ENCODE data around the gene XPR1.

GRCh38 chr1:180612632-180613031 is 19.2 kb upstream of the XPR1 start:
- TF ChIP-seq SIN3A (IDR thresholded peaks at IDR 0.05; ENCODE audit: borderline replicate concordance, insufficient read depth, low read depth, low read length) (no peak), CTCF (IDR thresholded peaks at IDR 0.05) (no peak), REST (IDR thresholded peaks at IDR 0.05; ENCODE audit: insufficient read depth in 1 of 2, low read depth in 2 of 2, low read length in 1 of 2) (no peak)
